IMR-90 (cell line): ENCODE measurements around the gene RNF2. TPM values are rescaled to one million over a fixed set of nuclear protein-coding genes. Genes with fewer than 3 reads are reported as not detected.

Experiments used
- ATAC-seq: fragments of 200-7000 bp; cut with Tn5 transposase; 2 replicates; pipeline ENCODE4 v1.9.1; 2020; ENCODE audit warnings: low read depth, mild to moderate bottlenecking, moderate library complexity
- BruUV-seq: library from RNA; stranded (reverse); fragments of 400-500 nt; replicated peaks from 2 replicates; lab custom pipeline; 2021; lab: Mats Ljungman, UMichigan
- CTCF ChIA-PET: fragments of 300-600 bp; formaldehyde crosslinking; extraction: SDS; loops from one replicate; lab custom pipeline; 2021; ENCODE audit warnings: antibody characterized with exemption; lab: Yijun Ruan, JAX
- POLR2A ChIA-PET: fragments of 300-600 bp; sonication (Branson Sonifier 250); formaldehyde crosslinking; loops from one replicate; lab custom pipeline; 2022; ENCODE audit warnings: antibody characterized with exemption; ENCODE audit not compliant: unreplicated experiment; lab: Charles Lee
- DNase-seq: peaks from one replicate; pipeline ENCODE4 v3.0.0; 2013
- H2AFZ ChIP-seq: replicated peaks from 2 replicates; pipeline ENCODE3; 2013; ENCODE audit warnings: low read length, mild to moderate bottlenecking; ENCODE audit not compliant: poor library complexity
- H2AK5ac ChIP-seq: 2 replicates; pipeline ENCODE4 v1.6.1; 2013; ENCODE audit warnings: low read depth, low read length, inconsistent platforms
- H2AK9ac ChIP-seq: replicated peaks from 2 replicates; pipeline ENCODE3; 2013; ENCODE audit warnings: mild to moderate bottlenecking, low read depth, low read length, moderate library complexity; ENCODE audit not compliant: poor library complexity
- H2BK120ac ChIP-seq: 2 replicates; pipeline ENCODE4 v1.6.1; 2013; ENCODE audit warnings: low read depth, low read length, inconsistent platforms
- H2BK15ac ChIP-seq: 3 replicates; pipeline ENCODE4 v1.6.1; 2013; ENCODE audit warnings: low read depth, low read length, inconsistent platforms
- H2BK20ac ChIP-seq: 2 replicates; pipeline ENCODE4 v1.6.1; 2013; ENCODE audit warnings: low read depth, mild to moderate bottlenecking, inconsistent platforms, low read length, moderate library complexity
- H2BK5ac ChIP-seq: 2 replicates; pipeline ENCODE4 v1.6.1; 2013; ENCODE audit warnings: mild to moderate bottlenecking, low read depth, low read length, inconsistent platforms; ENCODE audit not compliant: poor library complexity, severe bottlenecking
- H3K14ac ChIP-seq: replicated peaks from 2 replicates; pipeline ENCODE4 v1.6.1; 2013; ENCODE audit warnings: low read depth, low read length, inconsistent platforms
- H3K18ac ChIP-seq: 2 replicates; pipeline ENCODE4 v1.6.1; 2013; ENCODE audit warnings: low read depth, low read length, control low read depth
- H3K23ac ChIP-seq: 2 replicates; pipeline ENCODE4 v1.6.1; 2013; ENCODE audit warnings: low read depth, low read length, inconsistent platforms
- H3K27ac ChIP-seq: 2 replicates; pipeline ENCODE4 v1.5.1; 2013; ENCODE audit warnings: mild to moderate bottlenecking, control low read depth, low read length; ENCODE audit not compliant: insufficient read depth
- H3K27me3 ChIP-seq: 2 replicates; pipeline ENCODE4 v1.6.1; 2013; ENCODE audit warnings: low read length; ENCODE audit not compliant: control insufficient read depth, insufficient read depth
- H3K36me3 ChIP-seq: 2 replicates; pipeline ENCODE4 v1.6.1; 2013; ENCODE audit warnings: low read length, mixed read lengths; ENCODE audit not compliant: control insufficient read depth, insufficient read depth
- H3K4ac ChIP-seq: 2 replicates; pipeline ENCODE4 v1.6.1; 2013; ENCODE audit warnings: low read depth, low read length, inconsistent platforms
- H3K4me1 ChIP-seq: 2 replicates; pipeline ENCODE4 v1.6.1; 2013; ENCODE audit warnings: low read length, mixed read lengths; ENCODE audit not compliant: control insufficient read depth, insufficient read depth
- H3K4me2 ChIP-seq: 2 replicates; pipeline ENCODE4 v1.6.1; 2013; ENCODE audit warnings: low read depth, mild to moderate bottlenecking, control low read depth, low read length, moderate library complexity
- H3K4me3 ChIP-seq: 2 replicates; pipeline ENCODE4 v1.5.1; 2013; ENCODE audit warnings: low read depth, mild to moderate bottlenecking, control low read depth, low read length, moderate library complexity; ENCODE audit not compliant: insufficient read depth
- H3K56ac ChIP-seq: 2 replicates; pipeline ENCODE4 v1.6.1; 2013; ENCODE audit warnings: low read length, inconsistent platforms; ENCODE audit not compliant: insufficient read depth; ENCODE audit errors: extremely low read depth
- H3K79me1 ChIP-seq, 2 experiments: 2 replicates each; pipeline ENCODE4 v1.6.1; 2013; ENCODE audit warnings: low read length in 2 of 2, inconsistent platforms in 1 of 2, low read depth in 1 of 2
- H3K9ac ChIP-seq: 2 replicates; pipeline ENCODE4 v1.6.1; 2013; ENCODE audit warnings: low read depth, low read length, control low read depth
- H3K9me1 ChIP-seq: 2 replicates; pipeline ENCODE4 v1.6.1; 2013; ENCODE audit warnings: low read length, inconsistent platforms; ENCODE audit not compliant: insufficient read depth
- H3K9me3 ChIP-seq: 2 replicates; pipeline ENCODE4 v1.6.1; 2013; ENCODE audit warnings: low read length; ENCODE audit not compliant: control insufficient read depth, insufficient read depth
- H4K20me1 ChIP-seq: 2 replicates; pipeline ENCODE4 v1.6.1; 2013; ENCODE audit warnings: low read length, inconsistent platforms; ENCODE audit not compliant: insufficient read depth
- H4K5ac ChIP-seq: 2 replicates; pipeline ENCODE4 v1.6.1; 2013; ENCODE audit warnings: mild to moderate bottlenecking, low read depth, low read length, control low read depth
- H4K8ac ChIP-seq, 2 experiments: 2 replicates each; pipeline ENCODE4 v1.6.1; 2013; ENCODE audit warnings: low read depth in 2 of 2, low read length in 2 of 2, control low read depth in 1 of 2, inconsistent platforms in 1 of 2
- H4K91ac ChIP-seq: 2 replicates; pipeline ENCODE4 v1.6.1; 2013; ENCODE audit warnings: low read depth, low read length, inconsistent platforms; ENCODE audit not compliant: insufficient read depth
- RCOR1 ChIP-seq: IDR thresholded peaks from 2 replicates; pipeline ENCODE4 v1.6.1; 2012; ENCODE audit warnings: mild to moderate bottlenecking, low read length, improper control_type of control experiment; ENCODE audit not compliant: insufficient replicate concordance
- WGBS, 2 experiments: methylation state at CpG; one replicate each; pipeline versions ENCODE4 v1.1.5 to v1.1.7; 2013; ENCODE audit warnings: missing lambda C conversion rate in 2 of 2; ENCODE audit not compliant: insufficient read length in 1 of 2; ENCODE audit errors: extremely low coverage in 2 of 2; 5-methylcytosine and 5-hydroxymethylcytosine counted together
- dilution Hi-C: fragments of 300-500 bp; cut with HindIII; formaldehyde crosslinking; loops from one replicate; pipeline ENCODE4 v1.14.3; 2018; ENCODE audit warnings: low sequenced_read_pairs; ENCODE audit not compliant: unreplicated experiment
- in situ Hi-C: fragments of 300-500 bp; cut with MboI; formaldehyde crosslinking; loops from 3 replicates; pipeline ENCODE4 v1.14.3; 2019; ENCODE audit warnings: low sequenced_read_pairs, inconsistent platforms, mixed read lengths
- intact Hi-C: fragments of 100-400 bp; cut with micrococcal nuclease; formaldehyde crosslinking; loops from 2 replicates; pipeline ENCODE4 v1.10.0; 2022
- polyA plus RNA-seq, 3 experiments: library from polyadenylated mRNA; depleted of rRNA; stranded (reverse); fragments of >200 nt; gene quantifications; 2 replicates each; pipeline ENCODE4 v1.2.3, GENCODE V29; 2012; ENCODE audit warnings: low replicate concordance in 1 of 3
- total RNA-seq: library from RNA; depleted of rRNA; stranded (reverse); fragments of >200 nt; gene quantifications from 2 replicates; pipeline ENCODE4 v1.2.3, GENCODE V29; 2012
- TF ChIP-seq, protein P1 (sequence below): fragments of 150-350 bp; IDR thresholded peaks from 2 replicates; pipeline ENCODE4 v1.6.1; 2016; ENCODE audit warnings: low read depth, mild to moderate bottlenecking, low read length, moderate library complexity, borderline replicate concordance

The RNF2 gene
- total and polyA plus RNA-seq, 2 of the 4 experiments (the other 2 are of a cell fraction): 22.6 to 48.8 TPM

DNA sequence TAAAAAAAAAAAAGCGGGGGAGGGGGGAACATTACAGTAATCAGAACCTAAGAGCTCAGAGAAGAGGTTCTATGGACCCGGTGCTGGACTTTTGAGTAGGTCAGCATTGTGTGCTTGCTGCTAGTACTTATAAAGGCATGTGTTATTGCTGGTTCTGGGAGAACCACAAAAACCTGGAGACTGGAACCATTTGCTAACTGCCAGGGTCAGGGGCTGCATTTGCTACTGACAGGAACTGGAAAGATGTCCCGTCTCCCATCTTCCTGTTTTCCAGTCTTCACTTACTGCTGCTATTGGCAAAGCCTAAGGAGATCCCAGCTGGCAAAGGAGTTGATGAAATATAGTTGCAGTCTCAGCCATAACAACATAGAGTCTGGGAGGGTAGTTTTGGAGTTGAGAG is 4.3 kb downstream of the RNF2 start:
- H3K36me3 ChIP-seq: peaks cover 2% of the 10 kb centered on the region
- H3K4me3 ChIP-seq: no peak overlapping the region
- intact Hi-C loops (loop anchor here (5.0 kb wide), 1 partner anchor 123 kb away; no protein-coding TSS in a partner anchor), dilution Hi-C loops (no loop called here), in situ Hi-C loops (no loop called here)
- no peak overlapping the region for H2BK20ac ChIP-seq
- no peak overlapping the region for H4K91ac ChIP-seq
- H3K56ac ChIP-seq: no peak overlapping the region
- DNase-seq: no peak
- H3K9me3 ChIP-seq: no peaks in the 10 kb centered on the region
- H2AFZ ChIP-seq: no peak overlapping the region
- no peak overlapping the region for H4K5ac ChIP-seq
- no peak overlapping the region for H3K23ac ChIP-seq
- H2BK5ac ChIP-seq: no peak overlapping the region
- no peak overlapping the region for H2AK5ac ChIP-seq
- BruUV-seq: no TSS peak
- no peak overlapping the region for H2BK120ac ChIP-seq
- H3K4me2 ChIP-seq: no peak overlapping the region
- H3K9me1 ChIP-seq: peaks cover 4% of the 10 kb centered on the region
- no peak overlapping the region for H2AK9ac ChIP-seq
- peaks cover 46% of the 10 kb centered on the region for H4K20me1 ChIP-seq
- no peak overlapping the region for H4K8ac ChIP-seq
- ChIA-PET CTCF (interaction anchor here (0.6 kb wide), 1 partner anchor 915 kb away, joined by 3 read pairs; no protein-coding TSS in a partner anchor), POLR2A (no interaction called here)
- no peak overlapping the region for H3K14ac ChIP-seq
- H3K27ac ChIP-seq: no peak overlapping the region
- H3K9ac ChIP-seq: no peak overlapping the region
- no peak for TF ChIP-seq RCOR1
- TF ChIP-seq, protein P1, sequence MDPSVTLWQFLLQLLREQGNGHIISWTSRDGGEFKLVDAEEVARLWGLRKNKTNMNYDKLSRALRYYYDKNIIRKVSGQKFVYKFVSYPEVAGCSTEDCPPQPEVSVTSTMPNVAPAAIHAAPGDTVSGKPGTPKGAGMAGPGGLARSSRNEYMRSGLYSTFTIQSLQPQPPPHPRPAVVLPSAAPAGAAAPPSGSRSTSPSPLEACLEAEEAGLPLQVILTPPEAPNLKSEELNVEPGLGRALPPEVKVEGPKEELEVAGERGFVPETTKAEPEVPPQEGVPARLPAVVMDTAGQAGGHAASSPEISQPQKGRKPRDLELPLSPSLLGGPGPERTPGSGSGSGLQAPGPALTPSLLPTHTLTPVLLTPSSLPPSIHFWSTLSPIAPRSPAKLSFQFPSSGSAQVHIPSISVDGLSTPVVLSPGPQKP: no peak
- H3K4ac ChIP-seq: no peak overlapping the region
- no peak overlapping the region for H2BK15ac ChIP-seq
- peaks cover 3% of the 10 kb centered on the region for H3K4me1 ChIP-seq
- H3K18ac ChIP-seq: no peak overlapping the region
- ATAC-seq: no peak
- no peaks in the 10 kb centered on the region for H3K27me3 ChIP-seq
- peaks cover 33 to 74% of the 10 kb centered on the region in 2 experiments for H3K79me1 ChIP-seq
- 100% methylated on average over 1 of the region's 3 CpGs; no CpG with 5 or more reads in 1 of the 2 experiments for WGBS, 2 experiments
